ENCODE results near the gene NDUFS7.

Gene NDUFS7

GRCh38 chr19:1396019-1396767 lies 12.5 kb downstream of the NDUFS7 start:
- Histone ChIP-seq H3K27me3 (ENCODE audit: insufficient read depth, poor library complexity, severe bottlenecking) (no peaks in the 10 kb centered on the region), H3K27ac (ENCODE audit: poor library complexity, severe bottlenecking) (no peak overlapping the region), H3K36me3 (ENCODE audit: low read depth) (peaks cover 7% of the 10 kb centered on the region), H3K9me3 (ENCODE audit: severe bottlenecking) (no peaks in the 10 kb centered on the region), H3K4me1 (ENCODE audit: insufficient read depth, poor library complexity, severe bottlenecking) (peaks cover 4% of the 10 kb centered on the region), H3K4me3 (ENCODE audit: severe bottlenecking) (no peak overlapping the region)
- TF ChIP-seq CTCF (IDR thresholded peaks at IDR 0.05; ENCODE audit: poor library complexity, severe bottlenecking), result no peak
- DNase-seq (ENCODE audit: low spot score), result no peak
- no peak for ATAC-seq (ENCODE audit: low read depth)

GRCh38 chr19:1396768-1397679 lies 13.3 kb downstream of the NDUFS7 start:
- TF ChIP-seq CTCF (IDR thresholded peaks at IDR 0.05; ENCODE audit: poor library complexity, severe bottlenecking), result no peak
- DNase-seq (ENCODE audit: low spot score), result no peak
- Histone ChIP-seq H3K27ac (ENCODE audit: poor library complexity, severe bottlenecking) (no peak overlapping the region), H3K36me3 (ENCODE audit: low read depth) (peaks cover under 1% of the 10 kb centered on the region; the same call in 1 of the 2 replicates), H3K27me3 (ENCODE audit: insufficient read depth, poor library complexity, severe bottlenecking) (no peaks in the 10 kb centered on the region), H3K9me3 (ENCODE audit: severe bottlenecking) (no peaks in the 10 kb centered on the region), H3K4me1 (ENCODE audit: insufficient read depth, poor library complexity, severe bottlenecking) (peaks cover 4% of the 10 kb centered on the region), H3K4me3 (ENCODE audit: severe bottlenecking) (no peak overlapping the region)
- no peak for ATAC-seq (ENCODE audit: low read depth)

DNA sequence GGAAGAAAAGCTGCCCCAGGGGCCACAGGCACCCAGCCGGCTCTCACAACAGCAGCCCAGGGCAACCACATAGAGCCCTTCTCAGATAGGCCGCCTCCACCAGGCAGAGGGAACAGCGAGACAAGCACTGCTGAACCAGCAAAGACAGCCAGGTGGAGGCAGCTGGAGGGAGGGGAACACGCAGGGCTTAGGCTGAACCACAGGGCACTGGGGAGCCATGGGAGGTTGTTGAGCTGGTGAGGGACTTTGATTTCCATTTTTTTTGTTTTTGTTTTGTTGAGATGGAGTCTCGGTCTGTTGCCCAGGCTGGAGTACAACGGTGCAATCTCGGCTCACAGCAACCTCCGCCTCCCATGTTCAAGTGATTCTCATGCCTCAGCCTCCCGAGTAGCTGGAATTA lies 14.1 kb downstream of the NDUFS7 start:
- H3K4me1 ChIP-seq (ENCODE audit: insufficient read depth, poor library complexity, severe bottlenecking), result peaks cover 9% of the 10 kb centered on the region
- TF ChIP-seq CTCF (IDR thresholded peaks at IDR 0.05; ENCODE audit: poor library complexity, severe bottlenecking), result no peak
- no peaks in the 10 kb centered on the region for H3K36me3 ChIP-seq (ENCODE audit: low read depth)
- H3K4me3 ChIP-seq (ENCODE audit: severe bottlenecking), result no peak overlapping the region
- ATAC-seq (ENCODE audit: low read depth) (no peak), DNase-seq (ENCODE audit: low spot score) (no peak)
- H3K9me3 ChIP-seq (ENCODE audit: severe bottlenecking), result no peaks in the 10 kb centered on the region
- no peaks in the 10 kb centered on the region for H3K27me3 ChIP-seq (ENCODE audit: insufficient read depth, poor library complexity, severe bottlenecking)
- no peak overlapping the region for H3K27ac ChIP-seq (ENCODE audit: poor library complexity, severe bottlenecking)

DNA sequence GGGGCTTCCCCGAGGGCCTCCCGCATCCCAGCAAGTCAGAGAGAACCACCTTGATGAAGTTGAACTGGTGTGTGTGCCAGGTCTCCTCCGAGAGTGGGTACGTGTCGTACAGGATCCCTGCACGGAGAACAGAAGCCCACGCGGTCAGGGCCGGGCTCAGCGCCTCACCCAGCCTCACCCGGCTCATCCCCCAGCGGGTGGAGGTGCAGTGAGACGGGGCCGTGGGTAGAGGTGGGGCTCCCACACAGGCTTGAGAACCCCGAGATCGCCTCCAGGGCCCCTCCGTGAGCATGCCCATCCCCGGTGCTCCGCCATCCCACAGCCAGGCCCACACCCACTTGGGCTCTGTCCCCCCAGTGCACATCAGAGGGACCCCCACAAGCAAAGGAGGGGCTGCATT lies 15.4 kb downstream of the NDUFS7 start:
- Histone ChIP-seq H3K27me3 (ENCODE audit: insufficient read depth, poor library complexity, severe bottlenecking) (no peaks in the 10 kb centered on the region), H3K4me1 (ENCODE audit: insufficient read depth, poor library complexity, severe bottlenecking) (peaks cover 9% of the 10 kb centered on the region), H3K4me3 (ENCODE audit: severe bottlenecking) (no peak overlapping the region), H3K9me3 (ENCODE audit: severe bottlenecking) (no peaks in the 10 kb centered on the region), H3K36me3 (ENCODE audit: low read depth) (no peaks in the 10 kb centered on the region), H3K27ac (ENCODE audit: poor library complexity, severe bottlenecking) (no peak overlapping the region)
- DNase-seq (ENCODE audit: low spot score) (no peak), ATAC-seq (ENCODE audit: low read depth) (no peak)
- no peak for TF ChIP-seq CTCF (IDR thresholded peaks at IDR 0.05; ENCODE audit: poor library complexity, severe bottlenecking)
